Activated naive CD4-positive, alpha-beta T cell treated with anti-CD3 and anti-CD28 coated beads, Interleukin-2, amount 50 U/mL, for 16 hours (primary cell): ENCODE results near the gene ETF1.

ENCODE experiments used
- DNase-seq: peaks from one replicate; pipeline ENCODE4 v3.0.0-alpha.2; 2020

Gene ETF1

GRCh38 chr5:138542956-138543729 is at the start of gene ETF1:
ETF1 (minus strand) TSS chr5:138543236; CDS start chr5:138542918, 318 bp downstream.
- DNase-seq = peak; percentile 100

GRCh38 chr5:138588013-138588788 is 45.2 kb upstream of the ETF1 start:
- DNase-seq = no peak

- DNase-seq = no peak
Measured at GRCh38 chr5:138585157-138585556, 42.1 kb upstream of the ETF1 start.

- no peak for DNase-seq
Measured at GRCh38 chr5:138583984-138584637, 41.1 kb upstream of the ETF1 start.

GRCh38 chr5:138582959-138583358 is 39.9 kb upstream of the ETF1 start:
- DNase-seq = no peak

GRCh38 chr5:138580777-138581176 is 37.7 kb upstream of the ETF1 start:
- DNase-seq = no peak

GRCh38 chr5:138580001-138580400 is 37.0 kb upstream of the ETF1 start:
- DNase-seq = no peak

GRCh38 chr5:138579517-138579863 is 36.5 kb upstream of the ETF1 start:
- DNase-seq = no peak

GRCh38 chr5:138577452-138577851 is 34.4 kb upstream of the ETF1 start:
- DNase-seq = no peak

GRCh38 chr5:138575194-138576015 is 32.4 kb upstream of the ETF1 start, which contains the start of gene HSPA9:
HSPA9 (minus strand) TSS chr5:138575401; CDS start chr5:138575318, 83 bp downstream.
- DNase-seq = peak; percentile 96

GRCh38 chr5:138574744-138575193 is 31.7 kb upstream of the ETF1 start:
- no peak for DNase-seq

GRCh38 chr5:138573949-138574670 is 31.1 kb upstream of the ETF1 start:
- no peak for DNase-seq

GRCh38 chr5:138573223-138573622 is 30.2 kb upstream of the ETF1 start:
- DNase-seq = no peak

- DNase-seq = no peak
Measured at GRCh38 chr5:138570871-138571270, 27.8 kb upstream of the ETF1 start.

GRCh38 chr5:138569782-138570181 is 26.7 kb upstream of the ETF1 start:
- no peak for DNase-seq

GRCh38 chr5:138568061-138568824 is 25.2 kb upstream of the ETF1 start:
- DNase-seq = no peak

GRCh38 chr5:138566792-138567191 is 23.8 kb upstream of the ETF1 start:
- no peak for DNase-seq

- no peak for DNase-seq
Measured at GRCh38 chr5:138565100-138565821, 22.2 kb upstream of the ETF1 start.

GRCh38 chr5:138564242-138564641 is 21.2 kb upstream of the ETF1 start:
- DNase-seq = no peak

- no peak for DNase-seq
Measured at GRCh38 chr5:138563340-138564118, 20.5 kb upstream of the ETF1 start.
